ENCODE measurements around the gene FAF1. TPM values are rescaled to one million over a fixed set of nuclear protein-coding genes. Genes with fewer than 3 reads are reported as not detected.

The FAF1 gene
- total and polyA plus RNA-seq, 2 donors (not counting 3 experiments of a cell fraction or from before 2014, with no cell fraction given): 9.0 to 57.6 TPM

DNA sequence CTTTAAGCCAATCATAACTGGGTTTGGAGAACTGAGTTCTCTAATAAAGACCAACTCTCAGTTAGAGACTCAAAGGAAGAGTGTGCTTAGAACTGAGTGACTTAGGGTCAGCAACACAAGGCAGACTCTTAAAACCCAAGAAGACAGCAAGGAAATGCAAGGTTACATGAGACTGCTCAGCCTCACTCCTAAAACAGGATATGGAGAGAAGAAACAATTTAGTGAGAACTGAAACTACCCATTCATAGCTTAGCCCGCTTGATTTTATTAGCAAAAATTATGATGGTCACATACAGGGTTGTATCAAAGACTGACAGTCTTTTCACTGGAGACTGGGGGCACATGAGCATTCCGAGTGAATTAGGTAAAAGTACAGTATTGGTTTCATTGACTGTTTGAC lies 457.9 kb downstream of the FAF1 start:
- H2AFZ ChIP-seq (ENCODE audit: low read depth, low read length): no peak overlapping the region
- no TSS peak for BruUV-seq (replicated peaks)
- no peaks in the 10 kb centered on the region for H3K79me2 ChIP-seq (ENCODE audit: control insufficient read depth, insufficient read depth, low read length)
- POLR2A ChIA-PET: no interaction called here
- H3K27ac ChIP-seq (ENCODE audit: insufficient read depth, low read depth, low read length): no peak overlapping the region
- no peaks in the 10 kb centered on the region for H4K20me1 ChIP-seq (replicated peaks; ENCODE audit: control insufficient read depth, extremely low read depth, insufficient read depth, low read length)
- H3K4me3 ChIP-seq (replicated peaks in 1 of 3; ENCODE audit: insufficient read depth in 1 of 3, low read depth in 1 of 3, low read length in 3 of 3): no peak overlapping the region
- no peak overlapping the region for H3K4me2 ChIP-seq (ENCODE audit: insufficient read depth, low read length)
- H3K27me3 ChIP-seq (ENCODE audit: control insufficient read depth in 2 of 2, insufficient read depth in 2 of 2, low read length in 2 of 2): no peaks in the 10 kb centered on the region
- FAIRE-seq: no peak
- H3K4me1 ChIP-seq (ENCODE audit: control insufficient read depth, extremely low read depth, insufficient read depth, low read length): no peaks in the 10 kb centered on the region
- CTCF ChIA-PET: no interaction called here
- no peaks in the 10 kb centered on the region for H3K9me1 ChIP-seq (replicated peaks; ENCODE audit: control insufficient read depth, extremely low read depth, insufficient read depth, low read length)
- no peak overlapping the region for H3K9ac ChIP-seq (replicated peaks; ENCODE audit: extremely low read depth, insufficient read depth, low read length)
- no peaks in the 10 kb centered on the region for H3K9me3 ChIP-seq (replicated peaks; ENCODE audit: control insufficient read depth, insufficient read depth, low read length)
- no peak for TF ChIP-seq EZH2 (IDR thresholded peaks at IDR 0.05; ENCODE audit: borderline replicate concordance, low read depth, low read length, severe bottlenecking)
- TF ChIP-seq, protein P1, sequence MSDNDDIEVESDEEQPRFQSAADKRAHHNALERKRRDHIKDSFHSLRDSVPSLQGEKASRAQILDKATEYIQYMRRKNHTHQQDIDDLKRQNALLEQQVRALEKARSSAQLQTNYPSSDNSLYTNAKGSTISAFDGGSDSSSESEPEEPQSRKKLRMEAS (IDR thresholded peaks at IDR 0.05; ENCODE audit: insufficient read depth, insufficient read length): no peak
- no peak for TF ChIP-seq POLR2A (IDR thresholded peaks at IDR 0.05; ENCODE audit: low read depth, low read length)
- no peak for TF ChIP-seq POLR2AphosphoS5 (IDR thresholded peaks at IDR 0.05; ENCODE audit: insufficient read depth, low read depth, low read length)
- TF ChIP-seq GATA2 (IDR thresholded peaks at IDR 0.05; ENCODE audit: insufficient read depth, insufficient read length, low read depth, low read length): no peak
- no peak for TF ChIP-seq JUN (IDR thresholded peaks at IDR 0.05; ENCODE audit: borderline replicate concordance, insufficient read depth, insufficient read length, low read depth)
- TF ChIP-seq, protein P2, sequence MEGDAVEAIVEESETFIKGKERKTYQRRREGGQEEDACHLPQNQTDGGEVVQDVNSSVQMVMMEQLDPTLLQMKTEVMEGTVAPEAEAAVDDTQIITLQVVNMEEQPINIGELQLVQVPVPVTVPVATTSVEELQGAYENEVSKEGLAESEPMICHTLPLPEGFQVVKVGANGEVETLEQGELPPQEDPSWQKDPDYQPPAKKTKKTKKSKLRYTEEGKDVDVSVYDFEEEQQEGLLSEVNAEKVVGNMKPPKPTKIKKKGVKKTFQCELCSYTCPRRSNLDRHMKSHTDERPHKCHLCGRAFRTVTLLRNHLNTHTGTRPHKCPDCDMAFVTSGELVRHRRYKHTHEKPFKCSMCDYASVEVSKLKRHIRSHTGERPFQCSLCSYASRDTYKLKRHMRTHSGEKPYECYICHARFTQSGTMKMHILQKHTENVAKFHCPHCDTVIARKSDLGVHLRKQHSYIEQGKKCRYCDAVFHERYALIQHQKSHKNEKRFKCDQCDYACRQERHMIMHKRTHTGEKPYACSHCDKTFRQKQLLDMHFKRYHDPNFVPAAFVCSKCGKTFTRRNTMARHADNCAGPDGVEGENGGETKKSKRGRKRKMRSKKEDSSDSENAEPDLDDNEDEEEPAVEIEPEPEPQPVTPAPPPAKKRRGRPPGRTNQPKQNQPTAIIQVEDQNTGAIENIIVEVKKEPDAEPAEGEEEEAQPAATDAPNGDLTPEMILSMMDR (IDR thresholded peaks at IDR 0.05; ENCODE audit: extremely low read depth in 1 of 2, insufficient read depth in 1 of 2, low read depth in 1 of 2, low read length in 2 of 2): no peak
- no peak for TF ChIP-seq FOS (IDR thresholded peaks at IDR 0.05; ENCODE audit: borderline replicate concordance, insufficient read depth, low read length)
- TF ChIP-seq MYC (IDR thresholded peaks at IDR 0.05; ENCODE audit: low read depth, low read length): no peak
- dilution Hi-C loops (cut with MboI; ENCODE audit: extremely low pct_ligation_motif_present, low sequenced_read_pairs): no loop called here
- intact Hi-C loops (cut with micrococcal nuclease): no loop called here
- no peaks in the 10 kb centered on the region for H3K36me3 ChIP-seq (ENCODE audit: control insufficient read depth in 2 of 2, extremely low read depth in 1 of 2, insufficient read depth in 2 of 2, low read length in 2 of 2)
- DNase-seq (ENCODE audit: low read depth, low spot score): no peak
